ENCODE measurements around the gene TOM1L2. TPM values are rescaled to one million over a fixed set of nuclear protein-coding genes. Genes with fewer than 3 reads are reported as not detected.
"Not testable (repeated sequence)": the region's sequence is repeated elsewhere in the genome, so short reads cannot be mapped to it uniquely, and the experiment has no call there.

The TOM1L2 gene
- total RNA-seq, 1 experiment from 2014 or later: 24.1 TPM

DNA sequence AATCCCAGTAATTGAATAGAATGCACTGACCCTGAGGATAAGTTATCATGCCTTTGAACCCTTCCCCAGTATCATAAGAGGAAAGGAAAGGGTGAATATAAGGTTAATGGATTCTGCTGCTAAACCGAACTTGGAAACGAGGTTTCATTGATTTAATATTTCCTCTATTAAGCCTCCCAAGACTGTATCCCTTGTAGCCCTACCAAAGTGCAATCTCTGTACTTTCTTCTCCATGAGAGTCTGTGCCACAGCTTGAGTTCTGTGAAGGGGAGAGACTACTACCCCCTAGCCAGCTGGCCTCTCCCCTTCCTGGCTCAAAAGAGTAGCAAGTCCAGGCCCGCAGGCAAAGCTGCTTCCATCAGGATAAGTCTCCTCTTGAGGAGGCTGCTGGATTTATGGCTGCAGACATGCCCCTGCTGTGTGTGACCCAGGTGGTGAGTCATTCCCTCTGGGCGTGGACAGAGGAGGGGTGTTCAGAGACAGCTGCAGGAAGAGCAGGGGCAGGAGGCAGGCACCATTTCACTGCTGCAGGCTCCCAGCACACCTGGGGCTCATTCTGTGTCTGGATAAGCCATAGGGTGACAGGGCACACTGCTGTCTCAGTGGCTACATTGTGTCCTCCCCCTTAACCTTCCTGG lies 58.4 kb downstream of the TOM1L2 start (continued):
- no peak for TF ChIP-seq CTCF (IDR thresholded peaks at IDR 0.05 in 2 of 3, conservative IDR thresholded peaks at IDR 0.05 in 1 of 3; ENCODE audit: borderline replicate concordance in 1 of 3, insufficient read depth in 1 of 3, low read depth in 2 of 3, low read length in 2 of 3)

DNA sequence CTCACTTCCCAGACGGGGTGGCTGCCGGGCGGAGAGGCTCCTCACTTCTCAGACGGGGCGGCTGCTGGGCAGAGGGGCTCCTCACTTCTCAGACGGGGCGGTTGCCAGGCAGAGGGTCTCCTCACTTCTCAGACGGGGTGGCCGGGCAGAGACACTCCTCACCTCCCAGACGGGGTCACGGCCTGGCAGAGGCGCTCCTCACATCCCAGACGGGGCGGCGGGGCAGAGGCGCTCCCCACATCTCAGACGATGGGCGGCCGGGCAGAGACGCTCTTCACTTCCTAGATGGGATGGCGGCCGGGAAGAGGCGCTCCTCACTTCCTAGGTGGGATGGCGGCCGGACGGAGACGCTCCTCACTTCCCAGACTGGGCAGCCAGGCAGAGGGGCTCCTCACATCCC lies 59.9 kb downstream of the TOM1L2 start:
- H3K4me2 ChIP-seq (ENCODE audit: low read length); BruUV-seq (replicated peaks); H3K9me3 ChIP-seq (ENCODE audit: control insufficient read depth in 1 of 2, insufficient read depth in 1 of 2, low read depth in 1 of 2, low read length in 2 of 2); intact Hi-C loops (cut with micrococcal nuclease); H3K4me3 ChIP-seq (replicated peaks in 1 of 2; ENCODE audit: low read depth in 1 of 2, low read length in 2 of 2); H3K27ac ChIP-seq (ENCODE audit: low read depth, low read length); DNase-seq (ENCODE audit: low read depth, low spot score); CTCF ChIA-PET; H3K79me2 ChIP-seq (ENCODE audit: insufficient read depth, low read length); H3K9ac ChIP-seq (ENCODE audit: low read length); H4K20me1 ChIP-seq (ENCODE audit: insufficient read depth); H3K9me2 ChIP-seq (ENCODE audit: insufficient read depth); ATAC-seq; RAD21 ChIA-PET (ENCODE audit: low non-redundant PET in 1 of 2, low total read pairs in 2 of 2, uncharacterized antibody in 2 of 2, unreplicated experiment in 2 of 2); H3K36me3 ChIP-seq (ENCODE audit: control insufficient read depth in 1 of 2, insufficient read depth in 2 of 2, low read length in 2 of 2); POLR2A ChIA-PET; H3K27me3 ChIP-seq (ENCODE audit: insufficient read depth, low read length); H2AFZ ChIP-seq (ENCODE audit: low read depth, low read length, poor library complexity, severe bottlenecking): not testable (repeated sequence)
- peaks cover 20 to 27% of the 10 kb centered on the region in 2 experiments for H3K4me1 ChIP-seq (ENCODE audit: control insufficient read depth in 1 of 2, insufficient read depth in 2 of 2, low read length in 2 of 2)

DNA sequence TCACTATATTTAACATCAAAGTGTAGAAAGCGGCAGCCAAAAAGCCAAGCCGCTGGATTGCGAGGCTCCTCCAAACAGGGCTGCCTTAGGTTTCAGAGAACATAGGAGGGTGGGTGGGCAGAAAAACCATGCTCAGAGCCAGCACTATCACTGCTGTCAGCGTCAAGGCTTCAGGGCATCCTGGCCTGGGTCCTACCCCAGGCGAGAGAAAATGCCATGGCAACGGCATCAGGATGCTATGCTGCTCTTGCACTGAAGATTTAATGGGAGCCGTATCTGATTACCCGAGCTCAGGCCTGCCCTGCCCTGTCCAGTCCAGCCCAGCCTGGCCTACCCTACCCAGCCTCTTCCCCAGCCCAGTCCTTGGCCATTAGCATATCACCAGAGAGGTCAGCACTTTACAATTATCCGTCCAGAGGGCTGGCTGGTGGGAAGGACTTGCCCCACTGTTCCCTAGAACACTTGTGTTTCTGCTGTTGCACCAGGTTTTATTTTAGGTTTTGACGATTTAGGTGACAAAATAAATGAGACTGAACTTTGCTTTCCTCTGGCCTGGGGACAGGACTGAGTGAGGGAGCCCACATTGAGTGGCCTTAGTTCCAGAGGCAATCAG lies 61.1 kb downstream of the TOM1L2 start:
- ChIA-PET POLR2A (no interaction called here), CTCF (interaction anchor here (1.4 kb wide), 1 partner anchor 8 kb away, joined by 5 read pairs; no protein-coding TSS in a partner anchor), RAD21 (ENCODE audit: low non-redundant PET in 1 of 2, low total read pairs in 2 of 2, uncharacterized antibody in 2 of 2, unreplicated experiment in 2 of 2) (no interaction called here)
- TF ChIP-seq, protein P1, sequence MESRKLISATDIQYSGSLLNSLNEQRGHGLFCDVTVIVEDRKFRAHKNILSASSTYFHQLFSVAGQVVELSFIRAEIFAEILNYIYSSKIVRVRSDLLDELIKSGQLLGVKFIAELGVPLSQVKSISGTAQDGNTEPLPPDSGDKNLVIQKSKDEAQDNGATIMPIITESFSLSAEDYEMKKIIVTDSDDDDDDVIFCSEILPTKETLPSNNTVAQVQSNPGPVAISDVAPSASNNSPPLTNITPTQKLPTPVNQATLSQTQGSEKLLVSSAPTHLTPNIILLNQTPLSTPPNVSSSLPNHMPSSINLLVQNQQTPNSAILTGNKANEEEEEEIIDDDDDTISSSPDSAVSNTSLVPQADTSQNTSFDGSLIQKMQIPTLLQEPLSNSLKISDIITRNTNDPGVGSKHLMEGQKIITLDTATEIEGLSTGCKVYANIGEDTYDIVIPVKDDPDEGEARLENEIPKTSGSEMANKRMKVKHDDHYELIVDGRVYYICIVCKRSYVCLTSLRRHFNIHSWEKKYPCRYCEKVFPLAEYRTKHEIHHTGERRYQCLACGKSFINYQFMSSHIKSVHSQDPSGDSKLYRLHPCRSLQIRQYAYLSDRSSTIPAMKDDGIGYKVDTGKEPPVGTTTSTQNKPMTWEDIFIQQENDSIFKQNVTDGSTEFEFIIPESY (IDR thresholded peaks at IDR 0.05; ENCODE audit: extremely low read depth, insufficient replicate concordance, low read length): no peak
- TF ChIP-seq ZNF274 (IDR thresholded peaks at IDR 0.05; ENCODE audit: low read depth, low read length): no peak
- no peak for TF ChIP-seq TCF7L2 (IDR thresholded peaks at IDR 0.05; ENCODE audit: borderline replicate concordance, extremely low read depth, insufficient read depth, insufficient read length)
- no peak for TF ChIP-seq YY1 (IDR thresholded peaks at IDR 0.05; ENCODE audit: extremely low read depth, insufficient replicate concordance, low read depth, low read length)
- no peak for TF ChIP-seq RAD21 (IDR thresholded peaks at IDR 0.05; ENCODE audit: low read depth)
- no peak for TF ChIP-seq SP1 (IDR thresholded peaks at IDR 0.05; ENCODE audit: low read depth)
- TF ChIP-seq, protein P2, sequence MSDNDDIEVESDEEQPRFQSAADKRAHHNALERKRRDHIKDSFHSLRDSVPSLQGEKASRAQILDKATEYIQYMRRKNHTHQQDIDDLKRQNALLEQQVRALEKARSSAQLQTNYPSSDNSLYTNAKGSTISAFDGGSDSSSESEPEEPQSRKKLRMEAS (IDR thresholded peaks at IDR 0.05): no peak
- TF ChIP-seq CBX3 (IDR thresholded peaks at IDR 0.05; ENCODE audit: low read depth): no peak
- no peak for TF ChIP-seq ZFX (IDR thresholded peaks at IDR 0.05)
- TF ChIP-seq EZH2 (IDR thresholded peaks at IDR 0.05): no peak
- no peak for TF ChIP-seq SIN3A (IDR thresholded peaks at IDR 0.05; ENCODE audit: low read depth)
- TF ChIP-seq SRF (IDR thresholded peaks at IDR 0.05; ENCODE audit: low read depth): no peak

More for the DNA sequence above, 61.1 kb downstream of the TOM1L2 start:
- DNase-seq (ENCODE audit: low read depth, low spot score) (no peak), ATAC-seq (no peak)
- Histone ChIP-seq H3K4me1 (ENCODE audit: control insufficient read depth in 1 of 2, insufficient read depth in 2 of 2, low read length in 2 of 2) (peaks cover 20 to 30% of the 10 kb centered on the region in 2 experiments), H3K9ac (ENCODE audit: low read length) (no peak overlapping the region), H3K79me2 (ENCODE audit: insufficient read depth, low read length) (no peaks in the 10 kb centered on the region), H4K20me1 (ENCODE audit: insufficient read depth) (no peaks in the 10 kb centered on the region), H3K27me3 (ENCODE audit: insufficient read depth, low read length) (no peaks in the 10 kb centered on the region), H3K27ac (ENCODE audit: low read depth, low read length) (no peak overlapping the region), H3K9me3 (ENCODE audit: control insufficient read depth in 1 of 2, insufficient read depth in 1 of 2, low read depth in 1 of 2, low read length in 2 of 2) (no peaks in the 10 kb centered on the region), H2AFZ (ENCODE audit: low read depth, low read length, poor library complexity, severe bottlenecking) (no peak overlapping the region), H3K4me3 (replicated peaks in 1 of 2; ENCODE audit: low read depth in 1 of 2, low read length in 2 of 2) (no peak overlapping the region), H3K9me2 (ENCODE audit: insufficient read depth) (no peaks in the 10 kb centered on the region), H3K36me3 (ENCODE audit: control insufficient read depth in 1 of 2, insufficient read depth in 2 of 2, low read length in 2 of 2) (no peaks in the 10 kb centered on the region), H3K4me2 (ENCODE audit: low read length) (no peak overlapping the region)
- intact Hi-C loops (cut with micrococcal nuclease): no loop called here
- no TSS peak for BruUV-seq (replicated peaks)
